Measurements from ENCODE around the gene SLC12A6. TPM values are rescaled to one million over a fixed set of nuclear protein-coding genes. Genes with fewer than 3 reads are reported as not detected.

The SLC12A6 gene
- total and polyA plus RNA-seq, 7 donors = 1.4 to 22.7 (median 14.3) TPM

DNA sequence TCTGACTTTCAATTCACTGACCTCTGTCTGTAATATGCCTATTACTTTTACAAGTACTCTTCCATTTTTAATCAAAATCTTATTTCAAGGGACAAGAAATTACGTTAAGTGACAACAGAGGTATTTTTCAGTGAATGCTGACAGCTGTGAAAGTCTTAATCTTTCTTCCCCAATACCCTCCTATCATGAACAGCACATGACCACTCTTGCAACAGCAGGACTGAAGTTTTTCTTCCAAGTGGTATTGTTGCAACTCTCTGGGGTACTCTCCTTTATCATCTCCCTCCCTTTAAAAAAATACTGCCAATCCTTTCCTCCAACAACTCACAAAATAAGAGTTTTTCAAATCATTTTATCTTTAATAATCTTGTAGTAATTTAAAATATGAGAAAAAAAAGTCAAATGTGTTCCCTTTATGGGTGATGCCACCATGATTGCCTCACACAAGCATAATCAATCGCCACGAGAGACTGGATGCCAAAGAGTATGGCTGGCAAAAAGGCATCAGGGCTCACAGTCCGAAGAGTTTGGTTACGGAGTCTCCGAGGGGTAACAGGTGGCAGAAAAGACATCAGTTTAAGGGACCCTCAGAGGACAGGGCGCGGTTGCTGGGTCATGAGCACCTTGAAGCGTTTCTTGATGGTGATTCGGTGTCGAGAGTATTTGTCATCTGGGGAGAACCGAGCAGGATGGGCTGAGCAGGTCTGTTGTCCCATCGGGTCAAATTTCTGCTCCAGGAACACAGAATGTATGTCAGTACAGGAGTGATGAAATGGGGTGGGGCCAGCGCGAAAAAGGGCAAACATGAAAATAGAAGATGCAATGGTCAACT lies 4.0 kb upstream of the SLC12A6 start:
- Histone ChIP-seq H3K36me3 (peaks cover 0 to 19% (median 8%) of the 10 kb centered on the region in 4 donors), H3K9me3 (no peaks in the 10 kb centered on the region), H3K27me3 (no peaks in the 10 kb centered on the region), H3K4me3 (peak overlapping the region; percentile 53 to 70 (median 67)), H3K27ac (peak overlapping the region in 2 of 4 donors; percentile 85 to 87), H3K4me1 (peaks cover 0 to 24% (median 17%) of the 10 kb centered on the region in 4 donors)
- 93 to 94% methylated on average over 15 of the region's 15 CpGs for WGBS, 2 donors
- DNase-seq = no peak
- no peak for TF ChIP-seq POLR2AphosphoS5 (IDR thresholded peaks at IDR 0.05)
- no peak for TF ChIP-seq EP300 (IDR thresholded peaks at IDR 0.05)
- no peak for TF ChIP-seq POLR2A (IDR thresholded peaks at IDR 0.05)
- TF ChIP-seq CTCF (IDR thresholded peaks at IDR 0.05) = no peak
- intact Hi-C loops (cut with DNase I) = loop anchor here (2.0 kb wide), 1 partner anchor 241 kb away; the partner anchor contains the start of gene EMC7

DNA sequence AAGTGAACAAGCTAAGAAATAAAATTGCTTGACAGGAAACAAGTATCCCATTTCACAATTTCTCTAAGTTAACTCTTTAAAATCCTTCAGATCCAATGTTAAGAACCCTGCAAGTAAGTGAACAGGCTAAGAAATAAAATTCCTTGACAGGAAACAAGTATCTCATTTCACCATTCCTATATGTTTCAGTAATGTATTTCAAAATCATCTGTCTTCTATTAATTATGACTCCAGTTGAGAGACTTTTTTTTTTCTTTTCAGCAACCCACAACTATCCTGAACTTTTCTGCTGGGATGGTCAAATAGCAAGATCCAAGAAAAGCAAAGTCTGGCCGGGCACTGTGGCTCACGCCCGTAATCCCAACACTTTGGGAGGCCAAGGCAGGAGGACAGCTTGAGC lies 2.4 kb upstream of the SLC12A6 start:
- H3K9me3 ChIP-seq = no peaks in the 10 kb centered on the region
- intact Hi-C loops (cut with DNase I) = loop anchor here (5.0 to 10.0 kb wide), 2 partner anchors 113 to 1205 kb away; partner anchors contain the start of genes DPH6 and EMC4
- no peak for DNase-seq
- H3K36me3 ChIP-seq = peaks cover 0 to 19% (median 8%) of the 10 kb centered on the region in 4 donors
- peaks cover 0 to 40% (median 25%) of the 10 kb centered on the region in 4 donors for H3K4me1 ChIP-seq
- H3K4me3 ChIP-seq = no peak overlapping the region
- H3K27me3 ChIP-seq = no peaks in the 10 kb centered on the region
- H3K27ac ChIP-seq = no peak overlapping the region
- WGBS, 2 donors = 94 to 96% methylated on average over 3 of the region's 3 CpGs
- TF ChIP-seq EP300 (IDR thresholded peaks at IDR 0.05) = no peak
- no peak for TF ChIP-seq POLR2A (IDR thresholded peaks at IDR 0.05)
- no peak for TF ChIP-seq POLR2AphosphoS5 (IDR thresholded peaks at IDR 0.05)
- no peak for TF ChIP-seq CTCF (IDR thresholded peaks at IDR 0.05)

GRCh38 chr15:34338347-34338746 lies 766 bp upstream of the SLC12A6 start:
- TF ChIP-seq POLR2AphosphoS5 (IDR thresholded peaks at IDR 0.05) (no peak), POLR2A (IDR thresholded peaks at IDR 0.05) (no peak), CTCF (IDR thresholded peaks at IDR 0.05) (no peak), EP300 (IDR thresholded peaks at IDR 0.05) (no peak)
- Histone ChIP-seq H3K27ac (peak overlapping the region; percentile 89 to 91 (median 90)), H3K4me3 (peak overlapping the region in 3 of 4 donors; percentile 93 to 95 (median 93)), H3K9me3 (no peaks in the 10 kb centered on the region), H3K4me1 (peaks cover 0 to 47% (median 28%) of the 10 kb centered on the region in 4 donors), H3K36me3 (peaks cover 0 to 19% (median 8%) of the 10 kb centered on the region in 4 donors), H3K27me3 (no peaks in the 10 kb centered on the region)
- 83 to 87% methylated on average over 16 of the region's 16 CpGs for WGBS, 2 donors
- no peak for DNase-seq
- intact Hi-C loops (cut with DNase I) = loop anchor here (5.0 to 10.0 kb wide), 2 partner anchors 111 to 1206 kb away; partner anchors contain the start of genes DPH6 and EMC4

GRCh38 chr15:34336991-34337556 lies 507 bp downstream of the SLC12A6 start:
- H3K27me3 ChIP-seq = no peaks in the 10 kb centered on the region
- WGBS, 2 donors = 1 to 2% methylated on average over 26 of the region's 26 CpGs
- H3K4me1 ChIP-seq = peaks cover 0 to 44% (median 27%) of the 10 kb centered on the region in 4 donors
- TF ChIP-seq POLR2A (IDR thresholded peaks at IDR 0.05) = no peak
- no peak for TF ChIP-seq EP300 (IDR thresholded peaks at IDR 0.05)
- TF ChIP-seq POLR2AphosphoS5 (IDR thresholded peaks at IDR 0.05) = no peak
- no peak for TF ChIP-seq CTCF (IDR thresholded peaks at IDR 0.05)
- peaks cover 0 to 22% (median 8%) of the 10 kb centered on the region in 4 donors for H3K36me3 ChIP-seq
- H3K27ac ChIP-seq = peak overlapping the region; percentile 89 to 91 (median 90)
- peak overlapping the region; percentile 93 to 96 (median 94) for H3K4me3 ChIP-seq
- DNase-seq = peak; percentile 73
- intact Hi-C loops (cut with DNase I) = loop anchor here (5.0 to 10.0 kb wide), 2 partner anchors 110 to 1208 kb away; partner anchors contain the start of genes DPH6 and EMC4
- no peaks in the 10 kb centered on the region for H3K9me3 ChIP-seq

Data from sigmoid colon (tissue), 7 donors.